ENCODE measurements around the gene MAP4K2.

The MAP4K2 gene

DNA sequence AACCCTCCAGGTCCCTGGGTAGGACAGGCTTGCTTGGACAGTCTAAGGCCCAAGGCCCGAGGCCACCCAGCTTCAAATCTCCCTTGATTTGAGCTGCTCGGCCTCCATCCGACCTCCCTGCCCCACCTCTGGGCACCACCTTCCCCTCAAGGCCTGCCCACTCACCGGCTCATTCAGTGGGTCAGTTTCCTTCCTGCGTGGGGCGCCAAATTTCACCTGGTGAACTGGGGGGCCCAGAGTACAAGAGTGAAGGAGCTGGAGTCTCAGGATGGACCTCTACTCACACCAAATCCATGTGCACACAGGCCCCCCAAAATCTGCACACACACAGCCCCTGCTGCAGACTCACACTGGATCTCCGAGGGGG, 3.8 kb downstream of the MAP4K2 start:
- H3K4me3 ChIP-seq (ENCODE audit: low read depth, low read length): no peak overlapping the region
- in situ Hi-C loops (cut with HindIII; ENCODE audit: low sequenced_read_pairs): no loop called here
- no peak for DNase-seq (ENCODE audit: low read depth, low spot score)
- TF ChIP-seq, protein P1, sequence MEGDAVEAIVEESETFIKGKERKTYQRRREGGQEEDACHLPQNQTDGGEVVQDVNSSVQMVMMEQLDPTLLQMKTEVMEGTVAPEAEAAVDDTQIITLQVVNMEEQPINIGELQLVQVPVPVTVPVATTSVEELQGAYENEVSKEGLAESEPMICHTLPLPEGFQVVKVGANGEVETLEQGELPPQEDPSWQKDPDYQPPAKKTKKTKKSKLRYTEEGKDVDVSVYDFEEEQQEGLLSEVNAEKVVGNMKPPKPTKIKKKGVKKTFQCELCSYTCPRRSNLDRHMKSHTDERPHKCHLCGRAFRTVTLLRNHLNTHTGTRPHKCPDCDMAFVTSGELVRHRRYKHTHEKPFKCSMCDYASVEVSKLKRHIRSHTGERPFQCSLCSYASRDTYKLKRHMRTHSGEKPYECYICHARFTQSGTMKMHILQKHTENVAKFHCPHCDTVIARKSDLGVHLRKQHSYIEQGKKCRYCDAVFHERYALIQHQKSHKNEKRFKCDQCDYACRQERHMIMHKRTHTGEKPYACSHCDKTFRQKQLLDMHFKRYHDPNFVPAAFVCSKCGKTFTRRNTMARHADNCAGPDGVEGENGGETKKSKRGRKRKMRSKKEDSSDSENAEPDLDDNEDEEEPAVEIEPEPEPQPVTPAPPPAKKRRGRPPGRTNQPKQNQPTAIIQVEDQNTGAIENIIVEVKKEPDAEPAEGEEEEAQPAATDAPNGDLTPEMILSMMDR (IDR thresholded peaks at IDR 0.05; ENCODE audit: low read depth, low read length): no peak

DNA sequence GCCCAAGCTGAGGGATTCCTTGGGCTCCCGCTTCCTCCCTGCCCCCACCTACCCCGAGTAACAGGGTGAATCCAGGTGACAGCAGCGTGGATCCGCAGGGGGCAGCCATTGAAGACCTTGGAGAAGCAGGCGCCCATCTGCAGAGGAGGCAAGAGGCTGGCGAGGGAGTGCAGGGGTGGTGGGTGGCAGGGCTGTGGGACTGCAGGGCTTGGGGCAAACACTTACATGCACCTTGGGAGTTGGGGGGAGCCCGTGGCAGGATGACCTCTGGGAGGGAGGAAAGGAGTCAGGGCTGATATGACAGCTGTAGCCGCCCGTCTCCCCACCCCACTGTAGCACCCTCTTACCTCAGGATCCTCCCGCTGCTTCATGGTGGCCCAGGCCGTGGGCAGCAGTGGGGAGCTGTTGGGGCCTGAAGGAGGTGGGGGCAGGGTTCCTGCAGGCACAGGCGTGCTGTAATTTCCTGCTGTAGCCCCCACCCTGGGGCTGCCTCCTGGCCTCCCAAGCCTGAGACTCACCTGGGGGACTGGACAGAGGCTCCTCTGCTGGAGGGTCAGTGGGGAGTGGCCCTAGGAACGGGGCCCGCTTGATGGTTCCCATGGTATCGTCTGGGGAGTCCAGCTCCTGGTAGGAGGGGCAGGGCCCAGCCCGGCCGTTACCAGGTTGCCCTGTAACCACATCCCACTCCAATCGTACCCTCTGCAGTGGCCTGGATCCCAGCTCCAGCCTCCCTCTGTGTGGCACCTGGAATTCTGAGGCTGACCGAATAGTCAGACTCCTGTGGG, 6.1 kb downstream of the MAP4K2 start:
- H3K4me3 ChIP-seq (ENCODE audit: low read depth, low read length): no peak overlapping the region
- in situ Hi-C loops (cut with HindIII; ENCODE audit: low sequenced_read_pairs): no loop called here
- TF ChIP-seq, protein P1 (IDR thresholded peaks at IDR 0.05; ENCODE audit: low read depth, low read length): no peak
- DNase-seq (ENCODE audit: low read depth, low spot score): no peak

DNA sequence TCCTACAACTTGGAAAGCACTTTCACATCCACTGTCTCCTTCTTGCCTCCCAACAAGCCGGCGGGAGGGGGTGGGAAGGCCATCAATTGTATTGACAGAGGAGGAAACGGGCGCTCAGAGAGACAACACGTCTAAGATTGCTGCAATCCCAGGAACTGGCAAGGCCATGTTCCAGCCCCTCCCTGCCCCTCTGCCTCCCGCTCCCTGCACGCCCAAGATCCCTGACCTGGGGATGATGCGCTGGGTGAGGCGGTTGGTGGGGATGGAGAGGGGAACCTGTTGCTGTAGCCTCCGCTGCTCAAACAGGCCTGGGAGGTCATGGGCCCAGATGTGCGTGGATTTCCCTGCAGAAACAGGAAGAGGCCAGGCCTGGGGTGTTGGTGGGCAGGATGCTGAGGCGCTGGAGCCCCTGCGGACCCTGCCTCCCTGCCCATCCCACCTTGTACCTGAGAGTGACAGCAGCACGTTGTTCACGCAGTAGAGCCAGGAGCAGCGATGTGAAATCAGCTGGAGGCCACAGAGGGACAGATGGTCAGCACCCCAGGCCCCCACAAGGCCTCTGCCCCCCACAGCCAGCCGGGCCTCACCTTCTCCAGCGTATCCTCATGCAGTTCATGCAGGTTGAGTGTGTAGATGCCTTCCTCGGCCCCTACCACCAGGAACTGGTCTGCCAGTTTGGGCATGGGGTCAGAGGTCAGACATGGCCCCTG, 6.8 kb downstream of the MAP4K2 start:
- H3K4me3 ChIP-seq (ENCODE audit: low read depth, low read length): no peak overlapping the region
- TF ChIP-seq, protein P1 (IDR thresholded peaks at IDR 0.05; ENCODE audit: low read depth, low read length): no peak
- in situ Hi-C loops (cut with HindIII; ENCODE audit: low sequenced_read_pairs): no loop called here
- no peak for DNase-seq (ENCODE audit: low read depth, low spot score)

DNA sequence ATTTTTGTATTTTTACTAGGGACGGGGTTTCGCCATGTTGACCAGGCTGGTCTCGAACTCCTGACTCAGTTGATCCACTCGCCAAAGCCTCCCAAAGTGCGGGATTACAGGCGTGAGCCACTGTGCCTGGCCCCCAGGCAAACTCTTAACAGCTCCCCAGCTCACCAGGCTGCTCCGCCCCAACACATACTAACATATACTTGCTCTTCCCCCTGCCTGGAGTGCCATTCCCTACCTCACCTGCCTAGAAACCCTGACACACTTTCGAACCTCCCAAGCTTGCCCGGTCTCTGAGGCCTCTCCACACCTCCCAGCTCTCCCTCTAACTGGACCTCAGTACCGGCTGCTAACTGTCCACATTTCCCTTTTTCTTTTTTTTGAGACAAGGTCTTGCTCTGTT, 8.5 kb downstream of the MAP4K2 start:
- no peak overlapping the region for H3K4me3 ChIP-seq (ENCODE audit: low read depth, low read length)
- DNase-seq (ENCODE audit: low read depth, low spot score): no peak
- in situ Hi-C loops (cut with HindIII; ENCODE audit: low sequenced_read_pairs): no loop called here
- TF ChIP-seq, protein P1 (IDR thresholded peaks at IDR 0.05; ENCODE audit: low read depth, low read length): no peak

DNA sequence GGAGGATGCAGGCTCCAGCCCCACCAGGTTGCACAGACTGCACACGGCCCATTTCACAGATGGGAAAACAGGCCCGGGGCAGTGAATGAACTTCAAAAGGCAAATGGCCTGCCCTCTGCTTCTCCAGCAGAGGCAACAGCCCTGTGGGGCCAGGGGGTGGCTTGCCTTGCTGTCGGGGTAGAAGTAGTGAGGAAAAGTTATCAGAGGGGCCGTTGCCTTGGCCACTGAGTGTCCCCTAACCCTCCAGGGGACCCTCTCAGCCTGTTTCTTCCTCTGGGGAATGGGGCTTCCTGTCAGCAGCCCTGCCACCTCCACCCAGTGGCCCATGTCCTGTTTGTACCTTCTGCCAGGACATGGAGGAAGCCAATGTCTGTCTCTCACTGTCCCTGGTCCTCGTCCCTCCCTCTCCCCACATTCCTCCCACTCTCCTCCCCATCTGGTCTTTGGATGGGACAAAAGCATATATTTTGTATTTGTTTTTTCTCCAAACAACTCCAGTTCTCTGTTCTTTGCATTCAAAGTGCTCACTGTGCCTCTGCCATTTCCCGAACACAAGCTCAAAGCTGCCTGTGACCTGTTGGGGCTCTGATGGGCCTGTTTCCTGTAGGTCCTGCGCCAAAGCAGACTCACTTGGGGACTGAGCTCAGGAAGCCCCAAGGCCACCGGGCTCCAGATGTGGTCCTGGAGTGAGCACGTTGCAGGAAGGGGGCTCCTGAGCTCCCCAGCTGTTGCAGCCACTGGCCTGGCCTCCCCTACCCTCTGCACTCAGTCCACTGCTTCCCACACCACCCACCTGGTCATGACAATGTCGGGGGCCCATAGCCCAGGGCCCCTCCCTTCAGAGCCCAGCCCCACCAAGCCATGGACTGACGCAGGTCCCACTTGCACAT, 9.5 kb downstream of the MAP4K2 start:
- no peak overlapping the region for H3K4me3 ChIP-seq (ENCODE audit: low read depth, low read length)
- in situ Hi-C loops (cut with HindIII; ENCODE audit: low sequenced_read_pairs): no loop called here
- TF ChIP-seq, protein P1 (IDR thresholded peaks at IDR 0.05; ENCODE audit: low read depth, low read length): no peak
- no peak for DNase-seq (ENCODE audit: low read depth, low spot score)

DNA sequence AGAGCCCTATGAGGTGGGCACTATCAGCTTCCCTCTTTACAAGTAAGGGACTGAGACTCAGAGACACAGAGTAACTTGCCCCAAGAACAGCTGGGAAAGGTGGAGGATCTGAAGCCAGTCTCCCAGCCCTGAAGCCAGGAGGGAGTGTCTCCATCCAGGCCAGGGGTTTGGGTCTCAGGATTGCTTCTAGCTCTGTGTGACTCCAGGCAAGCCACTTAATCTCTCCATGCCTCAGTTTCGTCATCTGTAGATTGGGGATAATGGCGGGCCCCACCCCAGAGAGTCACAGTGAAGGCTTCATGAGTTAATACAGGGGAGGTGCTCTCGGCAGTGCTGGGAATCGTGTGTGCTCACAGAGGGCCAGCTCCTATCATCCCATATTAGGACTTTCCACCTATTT, 10.5 kb downstream of the MAP4K2 start:
- TF ChIP-seq, protein P1 (IDR thresholded peaks at IDR 0.05; ENCODE audit: low read depth, low read length): no peak

More for the DNA sequence above, 10.5 kb downstream of the MAP4K2 start:
- in situ Hi-C loops (cut with HindIII; ENCODE audit: low sequenced_read_pairs): no loop called here
- DNase-seq (ENCODE audit: low read depth, low spot score): no peak
- no peak overlapping the region for H3K4me3 ChIP-seq (ENCODE audit: low read depth, low read length)
